ENCODE data around the gene TBL1X. TPM values are rescaled to one million over a fixed set of nuclear protein-coding genes. Genes with fewer than 3 reads are reported as not detected.
A peak's percentile ranks its signal among the peaks of the same experiment; 100 is the strongest.

Gene TBL1X
- total and polyA plus RNA-seq, 2 of the 8 experiments (the other 6 are each of a cell fraction or from before 2014, with no cell fraction given), result 13.3 to 25.6 TPM

GRCh38 chrX:9724711-9725110 is 259.9 kb downstream of the TBL1X start:
- Histone ChIP-seq H3K4ac (replicated peaks; ENCODE audit: insufficient read length, low read depth, low read length) (no peak overlapping the region), H3K79me1 (ENCODE audit: low read depth, low read length) (no peaks in the 10 kb centered on the region), H3K4me3 (ENCODE audit: extremely low read depth in 1 of 4, insufficient read depth in 2 of 4, low read depth in 3 of 4, low read length in 4 of 4) (no peak overlapping the region), H4K5ac (ENCODE audit: insufficient read length, low read depth, low read length) (no peak overlapping the region), H2BK5ac (ENCODE audit: low read depth, low read length) (no peak overlapping the region), H3K27me3 (replicated peaks in 1 of 4; ENCODE audit: control insufficient read depth in 3 of 4, extremely low read depth in 1 of 4, insufficient read depth in 3 of 4, low read length in 3 of 4) (no peaks in the 10 kb centered on the region), H4K8ac (ENCODE audit: extremely low read depth, insufficient read depth, low read length) (no peak overlapping the region), H3K4me2 (ENCODE audit: insufficient read depth in 1 of 2, low read depth in 2 of 2, low read length in 2 of 2) (no peak overlapping the region), H3K18ac (ENCODE audit: extremely low read depth, low read length) (no peak overlapping the region), H3K9ac (replicated peaks in 1 of 4; ENCODE audit: extremely low read depth in 1 of 4, low read depth in 3 of 4, low read length in 3 of 4) (no peak overlapping the region), H2BK12ac (ENCODE audit: low read depth, low read length) (no peak overlapping the region), H4K20me1 (replicated peaks in 1 of 2; ENCODE audit: control insufficient read depth in 1 of 2, insufficient read depth in 2 of 2, low read length in 2 of 2) (no peaks in the 10 kb centered on the region), H3K14ac (ENCODE audit: insufficient read length) (no peak overlapping the region), H3K4me1 (replicated peaks in 1 of 4; ENCODE audit: control insufficient read depth in 3 of 4, insufficient read depth in 4 of 4, low read length in 3 of 4) (no peaks in the 10 kb centered on the region), H3K56ac (replicated peaks; ENCODE audit: insufficient read length, low read depth, low read length) (no peak overlapping the region), H2BK15ac (ENCODE audit: low read length) (no peak overlapping the region), H3K23me2 (ENCODE audit: low read depth, low read length) (no peaks in the 10 kb centered on the region), H2AK5ac (ENCODE audit: low read depth, low read length) (no peak overlapping the region), H3K23ac (ENCODE audit: insufficient read length) (no peak overlapping the region), H3K36me3 (ENCODE audit: control insufficient read depth in 2 of 4, insufficient read depth in 4 of 4, low read length in 3 of 4) (peaks cover 0 to 29% (median 12%) of the 10 kb centered on the region in 4 experiments; a peak in 5 of 8 replicates), H2AFZ (ENCODE audit: low read length) (no peak overlapping the region), H3K79me2 (ENCODE audit: control insufficient read depth in 1 of 2, insufficient read depth in 2 of 2, low read length in 2 of 2) (no peaks in the 10 kb centered on the region), H2BK20ac (ENCODE audit: low read length) (no peak overlapping the region), H3K9me3 (ENCODE audit: insufficient read depth in 2 of 2, low read depth in 1 of 2, low read length in 1 of 2) (peaks cover 8 to 11% of the 10 kb centered on the region in 2 experiments; a peak in 3 of 4 replicates), H3K27ac (ENCODE audit: low read depth, low read length) (no peak overlapping the region), H4K91ac (replicated peaks; ENCODE audit: insufficient read length, low read length) (no peak overlapping the region), H2BK120ac (replicated peaks; ENCODE audit: low read depth, low read length) (no peak overlapping the region)
- ChIA-PET CTCF (ENCODE audit: partially characterized antibody) (interaction anchor here (1.0 to 1.2 kb wide), 2 partner anchors 17 to 24 kb away, joined by 3 read pairs; no protein-coding TSS in a partner anchor), POLR2A (ENCODE audit: partially characterized antibody) (no interaction called here)
- 87% methylated on average over 2 of the region's 2 CpGs; no CpG with 5 or more reads in 1 of the 2 experiments for WGBS, 2 experiments (ENCODE audit: extremely low coverage in 1 of 2, insufficient coverage in 1 of 2, insufficient read length in 1 of 2, insufficient replicate concordance in 2 of 2, low coverage in 1 of 2, low lambda C conversion rate in 2 of 2, missing lambda C conversion rate in 1 of 2)
- FAIRE-seq (peak; percentile 90), DNase-seq (ENCODE audit: low read depth in 1 of 2, low spot score in 2 of 2) (no peak)
- TF ChIP-seq POU5F1 (IDR thresholded peaks at IDR 0.05; ENCODE audit: low read depth, low read length) (no peak), GABPA (IDR thresholded peaks at IDR 0.05; ENCODE audit: borderline replicate concordance, insufficient read depth, low read length) (no peak), CBX5 (IDR thresholded peaks at IDR 0.05; ENCODE audit: low read depth, low read length) (no peak), CTCF (IDR thresholded peaks at IDR 0.05; ENCODE audit: control extremely low read depth in 1 of 3, insufficient read depth in 1 of 3, low read depth in 1 of 3, low read length in 3 of 3) (peak in 1 of 3 experiments; percentile 10; a peak in 1 of 4 replicates), JUN (IDR thresholded peaks at IDR 0.05; ENCODE audit: low read depth, low read length) (no peak), PHF8 (conservative IDR thresholded peaks at IDR 0.05; ENCODE audit: low read depth, low read length) (no peak), KDM1A (IDR thresholded peaks at IDR 0.05; ENCODE audit: borderline replicate concordance, low read length) (no peak), RAD21 (IDR thresholded peaks at IDR 0.05 in 1 of 2, conservative IDR thresholded peaks at IDR 0.05 in 1 of 2; ENCODE audit: low read depth in 2 of 2, low read length in 2 of 2) (peak in 1 of 2 experiments; percentile 19; a peak in 1 of 4 replicates), YY1 (IDR thresholded peaks at IDR 0.05; ENCODE audit: low read depth, low read length) (no peak)
- TF ChIP-seq, protein P1, sequence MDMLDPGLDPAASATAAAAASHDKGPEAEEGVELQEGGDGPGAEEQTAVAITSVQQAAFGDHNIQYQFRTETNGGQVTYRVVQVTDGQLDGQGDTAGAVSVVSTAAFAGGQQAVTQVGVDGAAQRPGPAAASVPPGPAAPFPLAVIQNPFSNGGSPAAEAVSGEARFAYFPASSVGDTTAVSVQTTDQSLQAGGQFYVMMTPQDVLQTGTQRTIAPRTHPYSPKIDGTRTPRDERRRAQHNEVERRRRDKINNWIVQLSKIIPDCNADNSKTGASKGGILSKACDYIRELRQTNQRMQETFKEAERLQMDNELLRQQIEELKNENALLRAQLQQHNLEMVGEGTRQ (IDR thresholded peaks at IDR 0.05; ENCODE audit: low read length), result no peak

All from H1 (cell line).